Measurements from ENCODE around the gene PTGIS. TPM values are rescaled to one million over a fixed set of nuclear protein-coding genes. Genes with fewer than 3 reads are reported as not detected.

PTGIS gene
- total RNA-seq, 1 experiment from 2014 or later, result 26.9 TPM

- H3K4me2 ChIP-seq, result no peak overlapping the region
- no peaks in the 10 kb centered on the region for H3K9me3 ChIP-seq (ENCODE audit: insufficient read depth, low read depth)
- ChIA-PET CTCF (no interaction called here), POLR2A (ENCODE audit: unreplicated experiment) (no interaction called here)
- no peaks in the 10 kb centered on the region for H4K20me1 ChIP-seq (ENCODE audit: insufficient read depth)
- H3K9me2 ChIP-seq (ENCODE audit: insufficient read depth), result no peaks in the 10 kb centered on the region
- no peak overlapping the region for H3K4me3 ChIP-seq
- no peaks in the 10 kb centered on the region for H3K36me3 ChIP-seq (ENCODE audit: low read depth)
- H3K79me2 ChIP-seq (ENCODE audit: low read depth), result no peaks in the 10 kb centered on the region
- no peak for TF ChIP-seq EZH2 (IDR thresholded peaks at IDR 0.05; ENCODE audit: low read depth)
- no peak for TF ChIP-seq CTCF (conservative IDR thresholded peaks at IDR 0.05)
- peaks cover 85% of the 10 kb centered on the region for H3K27me3 ChIP-seq (ENCODE audit: insufficient read depth, low read depth)
- no peak for DNase-seq
- H2AFZ ChIP-seq, result no peak overlapping the region
- no peaks in the 10 kb centered on the region for H3K4me1 ChIP-seq (replicated peaks; ENCODE audit: insufficient read depth)
- no TSS peak for BruUV-seq (replicated peaks)
- no peaks in the 10 kb centered on the region for H3F3A ChIP-seq (ENCODE audit: insufficient read depth, low read depth)
- no peak overlapping the region for H3K27ac ChIP-seq
- intact Hi-C loops (cut with micrococcal nuclease; ENCODE audit: unreplicated experiment), result no loop called here
Measured at GRCh38 chr20:49457444-49457843, 110.5 kb downstream of the PTGIS start.

- intact Hi-C loops (cut with micrococcal nuclease; ENCODE audit: unreplicated experiment), result no loop called here
- H3K27ac ChIP-seq, result no peak overlapping the region
- peaks cover 77% of the 10 kb centered on the region for H3K27me3 ChIP-seq (ENCODE audit: insufficient read depth, low read depth)
- H2AFZ ChIP-seq, result no peak overlapping the region
- CTCF ChIA-PET, result no interaction called here
- no TSS peak for BruUV-seq (replicated peaks)
- H3K79me2 ChIP-seq (ENCODE audit: low read depth), result no peaks in the 10 kb centered on the region
- H3K4me1 ChIP-seq (replicated peaks; ENCODE audit: insufficient read depth), result no peaks in the 10 kb centered on the region
- H3K36me3 ChIP-seq (ENCODE audit: low read depth), result no peaks in the 10 kb centered on the region
- H3K9me3 ChIP-seq (ENCODE audit: insufficient read depth, low read depth), result no peaks in the 10 kb centered on the region
- H4K20me1 ChIP-seq (ENCODE audit: insufficient read depth), result no peaks in the 10 kb centered on the region
- no peak for TF ChIP-seq EZH2 (IDR thresholded peaks at IDR 0.05; ENCODE audit: low read depth)
- TF ChIP-seq CTCF (conservative IDR thresholded peaks at IDR 0.05), result no peak
- H3K4me2 ChIP-seq, result no peak overlapping the region
- no peak for DNase-seq
- no peak overlapping the region for H3K4me3 ChIP-seq
- H3K9me2 ChIP-seq (ENCODE audit: insufficient read depth), result no peaks in the 10 kb centered on the region
- POLR2A ChIA-PET (ENCODE audit: unreplicated experiment), result no interaction called here
- H3F3A ChIP-seq (ENCODE audit: insufficient read depth, low read depth), result no peaks in the 10 kb centered on the region
Measured at GRCh38 chr20:49456646-49457045, 111.3 kb downstream of the PTGIS start.

GRCh38 chr20:49455691-49456090 is 112.2 kb downstream of the PTGIS start:
- intact Hi-C loops (cut with micrococcal nuclease; ENCODE audit: unreplicated experiment), result no loop called here
- H2AFZ ChIP-seq, result no peak overlapping the region
- H3K36me3 ChIP-seq (ENCODE audit: low read depth), result no peaks in the 10 kb centered on the region
- DNase-seq, result no peak
- H3K27ac ChIP-seq, result no peak overlapping the region
- peaks cover 68% of the 10 kb centered on the region for H3K27me3 ChIP-seq (ENCODE audit: insufficient read depth, low read depth)
- no peaks in the 10 kb centered on the region for H4K20me1 ChIP-seq (ENCODE audit: insufficient read depth)
- no peaks in the 10 kb centered on the region for H3K9me3 ChIP-seq (ENCODE audit: insufficient read depth, low read depth)
- no TSS peak for BruUV-seq (replicated peaks)
- ChIA-PET CTCF (interaction anchor here (0.6 kb wide), 1 partner anchor 39 kb away, joined by 6 read pairs; no protein-coding TSS in a partner anchor), POLR2A (ENCODE audit: unreplicated experiment) (no interaction called here)
- H3K79me2 ChIP-seq (ENCODE audit: low read depth), result no peaks in the 10 kb centered on the region
- H3K4me2 ChIP-seq, result no peak overlapping the region
- H3K4me3 ChIP-seq, result no peak overlapping the region
- H3K9me2 ChIP-seq (ENCODE audit: insufficient read depth), result no peaks in the 10 kb centered on the region
- H3K4me1 ChIP-seq (replicated peaks; ENCODE audit: insufficient read depth), result no peaks in the 10 kb centered on the region
- no peaks in the 10 kb centered on the region for H3F3A ChIP-seq (ENCODE audit: insufficient read depth, low read depth)
- no peak for TF ChIP-seq EZH2 (IDR thresholded peaks at IDR 0.05; ENCODE audit: low read depth)
- TF ChIP-seq CTCF (conservative IDR thresholded peaks at IDR 0.05), result no peak

Other genes with a start within 250 kb of the PTGIS start
- gene KCNB1, start 85.5 kb downstream of the PTGIS start, total RNA-seq (2021), result 0.04 TPM in 1 of 2 replicates, not detected in the other
- gene B4GALT5, start 145.7 kb upstream of the PTGIS start, total RNA-seq (2021), result 61.7 and 63.1 TPM in 2 replicates
- gene SLC9A8, start 244.7 kb upstream of the PTGIS start, total RNA-seq (2021), result 12.7 and 21.4 TPM in 2 replicates

All from PC-9 (cell line).